HepG2 (cell line): ENCODE data around the gene TEAD1. TPM values are rescaled to one million over a fixed set of nuclear protein-coding genes. Genes with fewer than 3 reads are reported as not detected.
A peak's percentile ranks its signal among the peaks of the same experiment; 100 is the strongest.

ENCODE experiments used
- FLYWCH1 ChIP-seq: sonication (generic); formaldehyde crosslinking; IDR thresholded peaks from 2 replicates; pipeline ENCODE4 v1.8.1; 2023; ENCODE audit warnings: mild to moderate bottlenecking, missing genetic modification reagents
- GFI1 ChIP-seq: sonication (generic); formaldehyde crosslinking; IDR thresholded peaks from 2 replicates; pipeline ENCODE4 v1.5.0; 2020; ENCODE audit warnings: missing genetic modification reagents, mild to moderate bottlenecking, borderline replicate concordance
- GPN1 ChIP-seq: sonication (generic); formaldehyde crosslinking; IDR thresholded peaks from 2 replicates; pipeline ENCODE4 v1.5.1; 2020; ENCODE audit warnings: missing genetic modification reagents, borderline replicate concordance
- GTF2F1 ChIP-seq: fragments of 150-350 bp; IDR thresholded peaks from 2 replicates; pipeline ENCODE4 v1.6.1; 2014; ENCODE audit warnings: low read length
- HMGA1 ChIP-seq: sonication (generic); formaldehyde crosslinking; conservative IDR thresholded peaks from 2 replicates; pipeline ENCODE4 v1.4.0; 2020; ENCODE audit warnings: missing genetic modification reagents
- HNRNPL ChIP-seq: fragments of 200-400 bp; formaldehyde crosslinking; IDR thresholded peaks from 2 replicates; pipeline ENCODE4 v1.6.1; 2017; ENCODE audit warnings: mild to moderate bottlenecking, low read depth, low read length
- ISX ChIP-seq: sonication (generic); formaldehyde crosslinking; conservative IDR thresholded peaks from 2 replicates; pipeline ENCODE4 v1.5.0; 2020; ENCODE audit warnings: missing genetic modification reagents
- KLF11 ChIP-seq: IDR thresholded peaks from 2 replicates; pipeline ENCODE4 v1.6.1; 2016; ENCODE audit warnings: missing compliant biosample characterization
- NR3C1 ChIP-seq: sonication (generic); formaldehyde crosslinking; IDR thresholded peaks from 2 replicates; pipeline ENCODE4 v1.4.0; 2020; ENCODE audit warnings: missing genetic modification reagents
- RARA ChIP-seq: IDR thresholded peaks from 2 replicates; pipeline ENCODE4 v1.6.1; 2016; ENCODE audit warnings: missing genetic modification reagents, missing compliant biosample characterization
- RORA ChIP-seq: sonication (generic); formaldehyde crosslinking; IDR thresholded peaks from 2 replicates; pipeline ENCODE4 v1.5.0; 2020; ENCODE audit warnings: mild to moderate bottlenecking, missing genetic modification reagents, moderate library complexity
- RXRA ChIP-seq: sonication (generic); formaldehyde crosslinking; IDR thresholded peaks from 2 replicates; pipeline ENCODE4 v1.5.1; 2020; ENCODE audit warnings: missing genetic modification reagents
- SCMH1 ChIP-seq: sonication (generic); formaldehyde crosslinking; IDR thresholded peaks from 2 replicates; pipeline ENCODE4 v1.9.0; 2021; ENCODE audit warnings: missing genetic modification reagents, mild to moderate bottlenecking, borderline replicate concordance
- ZKSCAN1 ChIP-seq: fragments of 150-350 bp; IDR thresholded peaks from 2 replicates; pipeline ENCODE4 v1.6.1; 2014; ENCODE audit warnings: low read length
- ZNF18 ChIP-seq: sonication (generic); formaldehyde crosslinking; IDR thresholded peaks from 2 replicates; pipeline ENCODE4 v1.8.0; 2022; ENCODE audit warnings: mild to moderate bottlenecking, missing genetic modification reagents; ENCODE audit not compliant: insufficient replicate concordance
- ZNF329 ChIP-seq: sonication (generic); formaldehyde crosslinking; IDR thresholded peaks from 2 replicates; pipeline ENCODE4 v1.9.0; 2021; ENCODE audit warnings: low read depth, mild to moderate bottlenecking, missing genetic modification reagents
- ZNF367 ChIP-seq: sonication (generic); formaldehyde crosslinking; IDR thresholded peaks from 2 replicates; pipeline ENCODE4 v1.4.0; 2020; ENCODE audit warnings: missing genetic modification reagents, borderline replicate concordance
- ZNF501 ChIP-seq: sonication (generic); formaldehyde crosslinking; IDR thresholded peaks from 2 replicates; pipeline ENCODE4 v1.5.1; 2020; ENCODE audit warnings: mild to moderate bottlenecking, moderate library complexity, missing genetic modification reagents
- ZNF614 ChIP-seq: IDR thresholded peaks from 2 replicates; pipeline ENCODE4 v1.6.1; 2018; ENCODE audit warnings: missing biosample characterization, missing genetic modification reagents, inconsistent platforms, borderline replicate concordance
- ZNF660 ChIP-seq: sonication (generic); formaldehyde crosslinking; IDR thresholded peaks from 2 replicates; pipeline ENCODE4 v1.5.1; 2020; ENCODE audit warnings: mild to moderate bottlenecking, low read depth, missing genetic modification reagents, borderline replicate concordance
- ZNF7 ChIP-seq: IDR thresholded peaks from 2 replicates; pipeline ENCODE4 v1.6.1; 2016; ENCODE audit warnings: missing biosample characterization, missing genetic modification reagents
- polyA plus RNA-seq, 8 experiments: library from polyadenylated mRNA; depleted of rRNA in 3 of 8; stranded (reverse) in 7 of 8; unstranded in 1 of 8; fragments of >200 nt; fragmentation: Illumina TruSeq in 4 of 8; extraction: Trizol in 4 of 8; gene quantifications; 2 replicates each; pipeline versions ENCODE4 v1.2.1 to v1.2.3, GENCODE V29; 2011 to 2016; ENCODE audit warnings: low read depth in 4 of 8, missing spikeins in 1 of 8, mixed read lengths in 1 of 8; ENCODE audit not compliant: insufficient read depth in 1 of 8
- total RNA-seq, 5 experiments: library from RNA; depleted of rRNA; stranded (reverse); fragments of >200 nt; fragmentation: Illumina TruSeq; extraction: Trizol; gene quantifications; 2 replicates each; pipeline ENCODE4 v1.2.3, GENCODE V29; 2016; ENCODE audit warnings: low read depth in 1 of 5
- TF ChIP-seq, protein P1 (sequence below): sonication (generic); formaldehyde crosslinking; IDR thresholded peaks from 2 replicates; pipeline ENCODE4 v1.4.0; 2020; ENCODE audit warnings: missing genetic modification reagents
- TF ChIP-seq, protein P2 (sequence below): sonication (generic); formaldehyde crosslinking; IDR thresholded peaks from 2 replicates; pipeline ENCODE4 v1.4.0; 2020; ENCODE audit warnings: missing genetic modification reagents
- TF ChIP-seq, protein P3 (sequence below): IDR thresholded peaks from 2 replicates; pipeline ENCODE4 v1.6.1; 2016; ENCODE audit warnings: missing biosample characterization, missing genetic modification reagents, low read depth
- TF ChIP-seq, protein P4 (sequence below): IDR thresholded peaks from 2 replicates; pipeline ENCODE4 v1.6.1; 2016

The TEAD1 gene
- total and polyA plus RNA-seq, 2 of the 13 experiments (the other 11 are each of a cell fraction or from before 2014, with no cell fraction given), result 20.1 to 30.5 TPM

DNA sequence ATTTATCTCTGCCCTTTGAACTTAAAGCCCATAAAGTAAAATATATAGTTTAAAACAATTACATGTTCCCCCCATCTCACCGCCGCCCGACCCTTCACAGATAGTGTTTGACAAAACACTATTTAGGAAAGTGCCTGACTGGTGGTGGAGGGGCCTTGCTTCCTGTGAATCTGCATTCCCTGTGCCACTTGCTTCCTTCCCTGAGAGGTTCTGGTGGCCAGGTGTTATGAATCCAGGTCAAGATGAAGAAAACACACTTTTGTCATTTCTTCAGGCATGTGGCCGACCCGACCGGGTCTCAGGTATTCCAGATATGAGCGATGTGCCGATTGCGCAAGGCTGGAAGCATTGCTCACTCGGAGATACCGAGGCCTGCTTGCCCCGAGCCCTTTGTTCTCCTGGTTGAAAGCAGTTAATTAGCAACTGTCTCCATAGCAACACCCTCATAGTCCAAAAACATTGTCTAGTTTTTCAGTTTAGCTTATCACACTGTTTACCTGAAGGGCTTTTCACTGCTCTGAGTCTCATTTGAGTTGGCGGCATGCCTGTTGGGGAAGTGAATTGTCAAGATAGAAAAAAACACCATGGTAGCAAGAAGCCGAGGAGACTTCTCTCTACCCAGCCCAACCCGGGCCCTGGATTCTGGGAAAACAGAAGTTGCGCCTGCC is 128.3 kb downstream of the TEAD1 start (continued):
- TF ChIP-seq ZNF660 (CRISPR knock-in tag), result no peak
- no peak for TF ChIP-seq ZNF367 (CRISPR knock-in tag)
- no peak for TF ChIP-seq SCMH1 (CRISPR knock-in tag)
- TF ChIP-seq RXRA (CRISPR knock-in tag), result peak; percentile 87
- TF ChIP-seq RARA, result peak; percentile 80
- peak; percentile 44 for TF ChIP-seq ZNF614
- no peak for TF ChIP-seq ZNF7 (CRISPR knock-in tag)
- TF ChIP-seq ZKSCAN1, result no peak
- no peak for TF ChIP-seq NR3C1
- TF ChIP-seq ZNF18, result no peak
- peak; percentile 72 for TF ChIP-seq GFI1 (CRISPR knock-in tag)
- TF ChIP-seq, protein P1, sequence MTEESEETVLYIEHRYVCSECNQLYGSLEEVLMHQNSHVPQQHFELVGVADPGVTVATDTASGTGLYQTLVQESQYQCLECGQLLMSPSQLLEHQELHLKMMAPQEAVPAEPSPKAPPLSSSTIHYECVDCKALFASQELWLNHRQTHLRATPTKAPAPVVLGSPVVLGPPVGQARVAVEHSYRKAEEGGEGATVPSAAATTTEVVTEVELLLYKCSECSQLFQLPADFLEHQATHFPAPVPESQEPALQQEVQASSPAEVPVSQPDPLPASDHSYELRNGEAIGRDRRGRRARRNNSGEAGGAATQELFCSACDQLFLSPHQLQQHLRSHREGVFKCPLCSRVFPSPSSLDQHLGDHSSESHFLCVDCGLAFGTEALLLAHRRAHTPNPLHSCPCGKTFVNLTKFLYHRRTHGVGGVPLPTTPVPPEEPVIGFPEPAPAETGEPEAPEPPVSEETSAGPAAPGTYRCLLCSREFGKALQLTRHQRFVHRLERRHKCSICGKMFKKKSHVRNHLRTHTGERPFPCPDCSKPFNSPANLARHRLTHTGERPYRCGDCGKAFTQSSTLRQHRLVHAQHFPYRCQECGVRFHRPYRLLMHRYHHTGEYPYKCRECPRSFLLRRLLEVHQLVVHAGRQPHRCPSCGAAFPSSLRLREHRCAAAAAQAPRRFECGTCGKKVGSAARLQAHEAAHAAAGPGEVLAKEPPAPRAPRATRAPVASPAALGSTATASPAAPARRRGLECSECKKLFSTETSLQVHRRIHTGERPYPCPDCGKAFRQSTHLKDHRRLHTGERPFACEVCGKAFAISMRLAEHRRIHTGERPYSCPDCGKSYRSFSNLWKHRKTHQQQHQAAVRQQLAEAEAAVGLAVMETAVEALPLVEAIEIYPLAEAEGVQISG (CRISPR knock-in tag), result peak; percentile 76
- TF ChIP-seq RORA (CRISPR knock-in tag), result 0 out of 2 replicates have a peak, but pooled peaks have one; percentile 62
- TF ChIP-seq ZNF501 (CRISPR knock-in tag), result peak; percentile 79; the same call in 1 of the 2 replicates
- no peak for TF ChIP-seq HNRNPL
- TF ChIP-seq GPN1 (CRISPR knock-in tag), result no peak
- TF ChIP-seq, protein P2, sequence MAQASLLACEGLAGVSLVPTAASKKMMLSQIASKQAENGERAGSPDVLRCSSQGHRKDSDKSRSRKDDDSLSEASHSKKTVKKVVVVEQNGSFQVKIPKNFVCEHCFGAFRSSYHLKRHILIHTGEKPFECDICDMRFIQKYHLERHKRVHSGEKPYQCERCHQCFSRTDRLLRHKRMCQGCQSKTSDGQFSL (CRISPR knock-in tag), result no peak
- no peak for TF ChIP-seq KLF11 (CRISPR knock-in tag)
- TF ChIP-seq ISX (CRISPR knock-in tag), result no peak
- TF ChIP-seq GTF2F1, result no peak
- TF ChIP-seq, protein P3, sequence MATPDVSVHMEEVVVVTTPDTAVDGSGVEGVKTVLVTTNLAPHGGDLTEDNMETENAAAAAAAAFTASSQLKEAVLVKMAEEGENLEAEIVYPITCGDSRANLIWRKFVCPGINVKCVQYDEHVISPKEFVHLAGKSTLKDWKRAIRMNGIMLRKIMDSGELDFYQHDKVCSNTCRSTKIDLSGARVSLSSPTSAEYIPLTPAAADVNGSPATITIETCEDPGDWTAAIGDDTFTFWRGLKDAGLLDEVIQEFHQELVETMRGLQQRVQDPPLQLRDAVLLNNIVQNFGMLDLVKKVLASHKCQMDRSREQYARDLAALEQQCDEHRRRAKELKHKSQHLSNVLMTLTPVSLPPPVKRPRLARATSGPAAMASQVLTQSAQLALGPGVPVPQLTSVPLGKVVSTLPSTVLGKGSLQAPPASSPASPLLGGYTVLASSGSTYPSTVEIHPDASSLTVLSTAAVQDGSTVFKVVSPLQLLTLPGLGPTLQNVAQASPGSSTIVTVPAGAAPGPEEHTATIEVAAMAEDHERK (CRISPR knock-in tag), result no peak
- no peak for TF ChIP-seq HMGA1 (CRISPR knock-in tag)
- TF ChIP-seq ZNF329, result no peak
- TF ChIP-seq, protein P4, sequence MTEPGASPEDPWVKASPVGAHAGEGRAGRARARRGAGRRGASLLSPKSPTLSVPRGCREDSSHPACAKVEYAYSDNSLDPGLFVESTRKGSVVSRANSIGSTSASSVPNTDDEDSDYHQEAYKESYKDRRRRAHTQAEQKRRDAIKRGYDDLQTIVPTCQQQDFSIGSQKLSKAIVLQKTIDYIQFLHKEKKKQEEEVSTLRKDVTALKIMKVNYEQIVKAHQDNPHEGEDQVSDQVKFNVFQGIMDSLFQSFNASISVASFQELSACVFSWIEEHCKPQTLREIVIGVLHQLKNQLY, result peak; percentile 71; the same call in 1 of the 2 replicates
- TF ChIP-seq FLYWCH1 (CRISPR knock-in tag), result no peak
